Activated CD4-positive, alpha-beta T cell treated with anti-CD3 and anti-CD28 coated beads, Interleukin-2, amount 10 ng/mL, durations not matched to agents 7 days and 5 days (primary cell): ENCODE data around the gene NOL3. TPM values are rescaled to one million over a fixed set of nuclear protein-coding genes. Genes with fewer than 3 reads are reported as not detected.

ENCODE experiments used
- CTCF ChIA-PET: fragments of 350-600 bp; sonication (Branson Sonifier 250); formaldehyde crosslinking; loops from one replicate; lab custom pipeline; 2021; ENCODE audit warnings: antibody characterized with exemption; lab: Charles Lee
- POLR2A ChIA-PET: fragments of 350-600 bp; sonication (Branson Sonifier 250); formaldehyde crosslinking; loops from one replicate; lab custom pipeline; 2021; ENCODE audit warnings: antibody characterized with exemption; lab: Charles Lee
- DNase-seq: peaks from one replicate; pipeline ENCODE4 v3.0.0-alpha.2; 2020
- H3K27ac Mint-ChIP-seq: one replicate; pipeline ENCODE4 v1.8.0; 2021; ENCODE audit warnings: mild to moderate bottlenecking, moderate library complexity, mixed read lengths
- H3K27me3 Mint-ChIP-seq: one replicate; pipeline ENCODE4 v1.8.0; 2021; ENCODE audit warnings: mixed read lengths
- H3K36me3 Mint-ChIP-seq: one replicate; pipeline ENCODE4 v1.8.0; 2021; ENCODE audit warnings: low read depth, mixed read lengths
- H3K4me1 Mint-ChIP-seq: one replicate; pipeline ENCODE4 v1.8.0; 2021; ENCODE audit warnings: mixed read lengths
- H3K4me3 Mint-ChIP-seq: one replicate; pipeline ENCODE4 v1.8.0; 2021; ENCODE audit warnings: mild to moderate bottlenecking, moderate library complexity, mixed read lengths
- H3K9me3 Mint-ChIP-seq: one replicate; pipeline ENCODE4 v1.8.0; 2021; ENCODE audit warnings: mixed read lengths
- total RNA-seq, 2 experiments: library from RNA; stranded (reverse); gene quantifications; one replicate each; pipeline ENCODE4 v1.2.3, GENCODE V29; 2021

The NOL3 gene
- total RNA-seq, 2 experiments from 2014 or later: 8.9 to 13.3 TPM

- Mint-ChIP-seq H3K27ac (no peak overlapping the region), H3K4me1 (peaks cover 50% of the 10 kb centered on the region), H3K27me3 (peaks cover 28% of the 10 kb centered on the region), H3K36me3 (peaks cover 8% of the 10 kb centered on the region), H3K9me3 (no peaks in the 10 kb centered on the region), H3K4me3 (no peak overlapping the region)
- POLR2A ChIA-PET: no interaction called here
- CTCF ChIA-PET: interaction anchor here (0.7 to 11.2 kb wide), 10 partner anchors 8 to 223 kb away, joined by 3 to 137 read pairs (median 6); partner anchors contain the start of genes FBXL8, HSF4, MATCAP1 and TRADD
- DNase-seq: no peak
Measured at GRCh38 chr16:67176662-67177061, 6.3 kb downstream of the NOL3 start.

- Mint-ChIP-seq H3K36me3 (peaks cover 6% of the 10 kb centered on the region), H3K9me3 (no peaks in the 10 kb centered on the region), H3K4me1 (peaks cover 44% of the 10 kb centered on the region), H3K27ac (no peak overlapping the region), H3K4me3 (peak overlapping the region; percentile 52), H3K27me3 (peaks cover 20% of the 10 kb centered on the region)
- CTCF ChIA-PET: interaction anchor here (0.6 to 11.2 kb wide), 8 partner anchors 7 to 224 kb away, joined by 3 to 137 read pairs (median 6); partner anchors contain the start of genes FBXL8, HSF4, MATCAP1 and TRADD
- DNase-seq: peak; percentile 67
- POLR2A ChIA-PET: no interaction called here
Measured at GRCh38 chr16:67177743-67178699, 7.7 kb downstream of the NOL3 start.

- peaks cover 34% of the 10 kb centered on the region for H3K4me1 Mint-ChIP-seq
- no peaks in the 10 kb centered on the region for H3K9me3 Mint-ChIP-seq
- ChIA-PET CTCF (interaction anchor here (0.7 to 1.1 kb wide), 2 partner anchors 13 to 254 kb away, joined by 3 read pairs; partner anchors contain the start of gene RRAD), POLR2A (no interaction called here)
- peaks cover 9% of the 10 kb centered on the region for H3K27me3 Mint-ChIP-seq
- no peak overlapping the region for H3K27ac Mint-ChIP-seq
- H3K4me3 Mint-ChIP-seq: no peak overlapping the region
- no peak for DNase-seq
- peaks cover 3% of the 10 kb centered on the region for H3K36me3 Mint-ChIP-seq
Measured at GRCh38 chr16:67179421-67180080, 9.2 kb downstream of the NOL3 start.

- Mint-ChIP-seq H3K4me3 (no peak overlapping the region), H3K9me3 (no peaks in the 10 kb centered on the region), H3K27ac (no peak overlapping the region), H3K27me3 (peaks cover 10% of the 10 kb centered on the region), H3K36me3 (peaks cover 3% of the 10 kb centered on the region), H3K4me1 (peaks cover 37% of the 10 kb centered on the region)
- ChIA-PET CTCF (interaction anchor here (1.1 to 5.7 kb wide), 3 partner anchors 18 to 254 kb away, joined by 3 to 30 read pairs (median 3); partner anchors contain the start of gene RRAD), POLR2A (no interaction called here)
- DNase-seq: no peak
Measured at GRCh38 chr16:67180166-67180565, 9.8 kb downstream of the NOL3 start.

- Mint-ChIP-seq H3K4me1 (peaks cover 43% of the 10 kb centered on the region), H3K36me3 (peaks cover 3% of the 10 kb centered on the region), H3K9me3 (no peaks in the 10 kb centered on the region), H3K4me3 (no peak overlapping the region), H3K27ac (no peak overlapping the region), H3K27me3 (peaks cover 14% of the 10 kb centered on the region)
- DNase-seq: no peak
- CTCF ChIA-PET: interaction anchor here (0.6 to 5.7 kb wide), 8 partner anchors 10 to 236 kb away, joined by 3 to 30 read pairs (median 3); partner anchors contain the start of gene HSF4
- POLR2A ChIA-PET: no interaction called here
Measured at GRCh38 chr16:67181346-67181745, 11.0 kb downstream of the NOL3 start.

- Mint-ChIP-seq H3K27me3 (peaks cover 14% of the 10 kb centered on the region), H3K9me3 (no peaks in the 10 kb centered on the region), H3K27ac (no peak overlapping the region), H3K4me3 (no peak overlapping the region), H3K36me3 (peaks cover 3% of the 10 kb centered on the region), H3K4me1 (peaks cover 38% of the 10 kb centered on the region)
- no peak for DNase-seq
- CTCF ChIA-PET: interaction anchor here (0.6 to 5.7 kb wide), 6 partner anchors 12 to 237 kb away, joined by 3 to 30 read pairs (median 4); partner anchors contain the start of gene NOL3
- POLR2A ChIA-PET: interaction anchor here (0.7 kb wide), 1 partner anchor 11 kb away, joined by 3 read pairs; the partner anchor contains the start of gene NOL3
Measured at GRCh38 chr16:67182288-67182687, 11.9 kb downstream of the NOL3 start.

GRCh38 chr16:67183284-67183626, 12.9 kb downstream of the NOL3 start:
- POLR2A ChIA-PET: no interaction called here
- H3K27ac Mint-ChIP-seq: no peak overlapping the region
- peaks cover 30% of the 10 kb centered on the region for H3K4me1 Mint-ChIP-seq
- H3K27me3 Mint-ChIP-seq: peaks cover 9% of the 10 kb centered on the region
- H3K4me3 Mint-ChIP-seq: no peak overlapping the region
- no peak for DNase-seq
- CTCF ChIA-PET: interaction anchor here (0.6 to 5.7 kb wide), 7 partner anchors 13 to 229 kb away, joined by 3 to 30 read pairs (median 4); partner anchors contain the start of genes NOL3 and TMEM208
- H3K9me3 Mint-ChIP-seq: no peaks in the 10 kb centered on the region
- no peaks in the 10 kb centered on the region for H3K36me3 Mint-ChIP-seq

- Mint-ChIP-seq H3K4me1 (peaks cover 25% of the 10 kb centered on the region), H3K27ac (no peak within 1 kb of the TSS), H3K9me3 (no peaks in the 10 kb centered on the region), H3K27me3 (peaks cover 7% of the 10 kb centered on the region), H3K36me3 (no peaks in the 10 kb centered on the region), H3K4me3 (peak within 1 kb of the TSS; percentile 79)
- ChIA-PET POLR2A (no interaction called here), CTCF (interaction anchor here (0.6 to 5.7 kb wide), 10 partner anchors 8 to 219 kb away, joined by 3 to 30 read pairs (median 6); partner anchors contain the start of genes NOL3 and TMEM208)
- DNase-seq: peak; percentile 98
Measured at GRCh38 chr16:67183627-67184452, 13.5 kb downstream of the NOL3 start, which contains the start of gene MATCAP1. TSS of gene MATCAP1 (minus strand) at chr16:67183963. CDS start at chr16:67180610, 3,353 bp downstream.

- peaks cover 7% of the 10 kb centered on the region for H3K27me3 Mint-ChIP-seq
- no peak for DNase-seq
- H3K27ac Mint-ChIP-seq: no peak overlapping the region
- H3K36me3 Mint-ChIP-seq: no peaks in the 10 kb centered on the region
- CTCF ChIA-PET: interaction anchor here (0.6 to 5.7 kb wide), 28 partner anchors 9 to 314 kb away, joined by 3 to 30 read pairs (median 4); partner anchors contain the start of genes LRRC36, NOL3 and TMEM208
- H3K9me3 Mint-ChIP-seq: no peaks in the 10 kb centered on the region
- H3K4me3 Mint-ChIP-seq: peak overlapping the region; percentile 79
- H3K4me1 Mint-ChIP-seq: peaks cover 19% of the 10 kb centered on the region
- POLR2A ChIA-PET: no interaction called here
Measured at GRCh38 chr16:67184453-67184994, 14.2 kb downstream of the NOL3 start.

GRCh38 chr16:67184995-67185650, 14.8 kb downstream of the NOL3 start:
- Mint-ChIP-seq H3K36me3 (no peaks in the 10 kb centered on the region), H3K27ac (peak overlapping the region; percentile 69), H3K4me3 (peak overlapping the region; percentile 79), H3K4me1 (peaks cover 16% of the 10 kb centered on the region), H3K27me3 (peaks cover 7% of the 10 kb centered on the region), H3K9me3 (no peaks in the 10 kb centered on the region)
- peak; percentile 85 for DNase-seq
- ChIA-PET CTCF (interaction anchor here (0.6 to 5.7 kb wide), 32 partner anchors 9 to 313 kb away, joined by 3 to 30 read pairs (median 4); partner anchors contain the start of genes LRRC36, NOL3 and TMEM208), POLR2A (no interaction called here)

GRCh38 chr16:67185651-67186134, 15.4 kb downstream of the NOL3 start:
- POLR2A ChIA-PET: no interaction called here

More at GRCh38 chr16:67185651-67186134, 15.4 kb downstream of the NOL3 start:
- Mint-ChIP-seq H3K9me3 (no peaks in the 10 kb centered on the region), H3K4me3 (peak overlapping the region; percentile 79), H3K4me1 (peaks cover 17% of the 10 kb centered on the region), H3K36me3 (no peaks in the 10 kb centered on the region), H3K27ac (peak overlapping the region; percentile 69), H3K27me3 (peaks cover 7% of the 10 kb centered on the region)
- CTCF ChIA-PET: interaction anchor here (0.6 to 5.7 kb wide), 27 partner anchors 10 to 303 kb away, joined by 3 to 30 read pairs (median 4); partner anchors contain the start of genes NOL3 and TMEM208
- DNase-seq: no peak
